Measurements from ENCODE around the gene STX12. TPM values are rescaled to one million over a fixed set of nuclear protein-coding genes. Genes with fewer than 3 reads are reported as not detected.
A peak's percentile ranks its signal among the peaks of the same experiment; 100 is the strongest.
"Not testable (repeated sequence)": the region's sequence is repeated elsewhere in the genome, so short reads cannot be mapped to it uniquely, and the experiment has no call there.

Gene STX12
- total RNA-seq, 1 experiment from 2014 or later, result 24.5 TPM

GRCh38 chr1:27824411-27824810 is 51.4 kb downstream of the STX12 start:
- no peak overlapping the region for H3K27ac ChIP-seq (ENCODE audit: low read depth, low read length, poor library complexity, severe bottlenecking)
- intact Hi-C loops (cut with micrococcal nuclease; ENCODE audit: unreplicated experiment), result no loop called here
- DNase-seq (ENCODE audit: low spot score), result no peak
- H3K4me1 ChIP-seq (ENCODE audit: insufficient read depth, low read length, poor library complexity, severe bottlenecking), result no peaks in the 10 kb centered on the region
- ChIA-PET POLR2A (ENCODE audit: low non-redundant PET) (interaction anchor here (0.6 kb wide), 1 partner anchor 8 kb away, joined by 3 read pairs; no protein-coding TSS in a partner anchor), CTCF (no interaction called here)
- BruUV-seq (replicated peaks), result no TSS peak
- TF ChIP-seq CTCF (conservative IDR thresholded peaks at IDR 0.05; ENCODE audit: low read depth, low read length), result no peak
- TF ChIP-seq EZH2 (IDR thresholded peaks at IDR 0.05; ENCODE audit: borderline replicate concordance, low read depth, low read length, poor library complexity, severe bottlenecking), result no peak
- no peaks in the 10 kb centered on the region for H3K9me3 ChIP-seq (ENCODE audit: low read depth, low read length, poor library complexity, severe bottlenecking)
- no peak overlapping the region for H3K4me3 ChIP-seq (ENCODE audit: low read depth, low read length, poor library complexity, severe bottlenecking)
- peaks cover 5% of the 10 kb centered on the region for H3K36me3 ChIP-seq (ENCODE audit: insufficient read depth, low read length, poor library complexity, severe bottlenecking)
- no peaks in the 10 kb centered on the region for H3K27me3 ChIP-seq (replicated peaks; ENCODE audit: insufficient read depth, low read depth, low read length, poor library complexity)

- DNase-seq (ENCODE audit: low spot score); H3K27ac ChIP-seq (ENCODE audit: low read depth, low read length, poor library complexity, severe bottlenecking); H3K27me3 ChIP-seq (replicated peaks; ENCODE audit: insufficient read depth, low read depth, low read length, poor library complexity); H3K4me1 ChIP-seq (ENCODE audit: insufficient read depth, low read length, poor library complexity, severe bottlenecking); POLR2A ChIA-PET (ENCODE audit: low non-redundant PET); intact Hi-C loops (cut with micrococcal nuclease; ENCODE audit: unreplicated experiment); BruUV-seq (replicated peaks); H3K9me3 ChIP-seq (ENCODE audit: low read depth, low read length, poor library complexity, severe bottlenecking): not testable (repeated sequence)
- CTCF ChIA-PET, result interaction anchor here (0.6 kb wide), 1 partner anchor 568 kb away, joined by 3 read pairs; no protein-coding TSS in a partner anchor
- Histone ChIP-seq H3K36me3 (ENCODE audit: insufficient read depth, low read length, poor library complexity, severe bottlenecking) (peaks cover 23% of the 10 kb centered on the region), H3K4me3 (ENCODE audit: low read depth, low read length, poor library complexity, severe bottlenecking) (peak overlapping the region; percentile 73)
Measured at GRCh38 chr1:27829339-27829960, 56.4 kb downstream of the STX12 start.

GRCh38 chr1:27830621-27831440 is 57.8 kb downstream of the STX12 start, which contains the start of gene PPP1R8:
Gene PPP1R8, plus strand, starts transcription at chr1:27830782. Its CDS starts 54 bp downstream, at chr1:27830836.
- ChIA-PET POLR2A (ENCODE audit: low non-redundant PET) (interaction anchor here (0.5 to 1.0 kb wide), 5 partner anchors 19 to 971 kb away, joined by 3 to 18 read pairs (median 3); partner anchors contain the start of gene FAM76A), CTCF (interaction anchor here (0.6 kb wide), 1 partner anchor 454 kb away, joined by 3 read pairs; no protein-coding TSS in a partner anchor)
- Histone ChIP-seq H3K36me3 (ENCODE audit: insufficient read depth, low read length, poor library complexity, severe bottlenecking) (peaks cover 36% of the 10 kb centered on the region), H3K4me1 (ENCODE audit: insufficient read depth, low read length, poor library complexity, severe bottlenecking) (peaks cover 9% of the 10 kb centered on the region), H3K9me3 (ENCODE audit: low read depth, low read length, poor library complexity, severe bottlenecking) (no peaks in the 10 kb centered on the region), H3K27me3 (replicated peaks; ENCODE audit: insufficient read depth, low read depth, low read length, poor library complexity) (no peaks in the 10 kb centered on the region), H3K27ac (ENCODE audit: low read depth, low read length, poor library complexity, severe bottlenecking) (peak within 1 kb of the TSS; percentile 92), H3K4me3 (ENCODE audit: low read depth, low read length, poor library complexity, severe bottlenecking) (peak within 1 kb of the TSS; percentile 73)
- intact Hi-C loops (cut with micrococcal nuclease; ENCODE audit: unreplicated experiment), result no loop called here
- DNase-seq (ENCODE audit: low spot score), result peak; percentile 99
- TF ChIP-seq EZH2 (IDR thresholded peaks at IDR 0.05; ENCODE audit: borderline replicate concordance, low read depth, low read length, poor library complexity, severe bottlenecking) (no peak), CTCF (conservative IDR thresholded peaks at IDR 0.05; ENCODE audit: low read depth, low read length) (no peak)
- BruUV-seq (replicated peaks), result TSS peak; percentile 39

Measured in A673 (cell line).